Endothelial cell of umbilical vein (primary cell): ENCODE results near the gene KIF3B.

ENCODE experiments used
- CTCF ChIP-seq, 2 donors: IDR thresholded peaks; 1 replicate in 1 of 2; 2 replicates in 1 of 2; pipeline ENCODE4 v1.5.1; 2011; ENCODE audit warnings: low read length in 2 of 2, mild to moderate bottlenecking in 2 of 2, moderate library complexity in 2 of 2, control low read depth in 1 of 2, inconsistent platforms in 1 of 2, low read depth in 1 of 2; ENCODE audit not compliant: insufficient read depth in 1 of 2; ENCODE audit errors: extremely low read depth in 1 of 2
- EZH2 ChIP-seq: IDR thresholded peaks from 2 replicates; pipeline ENCODE4 v1.6.1; 2012; ENCODE audit warnings: borderline replicate concordance, low read depth, mild to moderate bottlenecking, moderate library complexity, low read length, inconsistent platforms; ENCODE audit not compliant: severe bottlenecking
- GATA2 ChIP-seq: IDR thresholded peaks from 2 replicates; pipeline ENCODE4 v1.7.0; 2011; ENCODE audit warnings: low read depth, mild to moderate bottlenecking, moderate library complexity, mixed read lengths, low read length; ENCODE audit not compliant: insufficient read length, insufficient read depth
- JUN ChIP-seq: IDR thresholded peaks from 2 replicates; pipeline ENCODE4 v1.6.1; 2011; ENCODE audit warnings: borderline replicate concordance, low read depth; ENCODE audit not compliant: insufficient read length, insufficient read depth
- MYC ChIP-seq: IDR thresholded peaks from one replicate; pipeline ENCODE4 v1.6.1; 2011; ENCODE audit warnings: mild to moderate bottlenecking, low read depth, low read length
- POLR2A ChIP-seq: IDR thresholded peaks from 2 replicates; pipeline ENCODE4 v1.6.1; 2012; ENCODE audit warnings: low read depth, mild to moderate bottlenecking, control low read depth, low read length
- POLR2AphosphoS5 ChIP-seq: IDR thresholded peaks from 2 replicates; pipeline ENCODE4 v1.6.1; 2012; ENCODE audit warnings: low read depth, mild to moderate bottlenecking, control low read depth, low read length, moderate library complexity; ENCODE audit not compliant: insufficient read depth
- TF ChIP-seq, protein P1 (sequence below): IDR thresholded peaks from 2 replicates; pipeline ENCODE4 v1.6.1; 2011; ENCODE audit not compliant: insufficient read depth, insufficient read length

DNA sequence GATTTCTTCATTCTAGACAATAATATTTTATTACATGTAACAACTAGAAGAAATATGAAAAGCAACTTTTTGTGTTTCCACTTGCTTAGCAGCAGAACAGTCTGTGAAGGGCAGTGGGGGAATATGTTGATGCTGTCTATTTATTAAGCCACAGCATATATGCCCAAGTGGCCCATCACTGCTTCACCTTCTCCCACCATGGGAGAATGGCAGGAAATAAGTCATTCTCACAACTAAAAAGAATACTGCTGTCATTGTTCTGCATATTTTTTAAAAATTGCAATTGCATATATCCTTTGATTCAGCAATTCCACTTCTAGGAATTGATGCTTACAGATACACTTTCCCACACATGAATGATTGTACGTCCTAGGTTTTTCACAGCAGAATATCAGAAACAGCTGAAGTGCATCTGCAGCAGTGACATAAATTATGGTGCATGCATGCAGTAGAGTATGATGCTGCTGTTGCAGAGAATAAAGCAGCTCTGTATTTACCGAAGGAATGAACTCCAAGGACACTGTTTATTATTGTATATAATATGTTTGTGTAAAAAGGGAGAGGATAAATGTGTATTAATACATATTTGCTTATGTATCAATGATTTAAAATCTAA lies 26.8 kb downstream of the KIF3B start:
- TF ChIP-seq POLR2A (no peak), CTCF (IDR thresholded peaks at IDR 0.05; ENCODE audit: extremely low read depth in 1 of 2, insufficient read depth in 1 of 2, low read depth in 1 of 2, low read length in 2 of 2) (no peak), GATA2 (no peak), EZH2 (no peak), POLR2AphosphoS5 (no peak), MYC (no peak), JUN (no peak)
- TF ChIP-seq, protein P1, sequence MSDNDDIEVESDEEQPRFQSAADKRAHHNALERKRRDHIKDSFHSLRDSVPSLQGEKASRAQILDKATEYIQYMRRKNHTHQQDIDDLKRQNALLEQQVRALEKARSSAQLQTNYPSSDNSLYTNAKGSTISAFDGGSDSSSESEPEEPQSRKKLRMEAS = no peak
